SJCRH30 (cell line): ENCODE results near the gene KRTAP4-5. TPM values are rescaled to one million over a fixed set of nuclear protein-coding genes. Genes with fewer than 3 reads are reported as not detected.
"Not testable (repeated sequence)": the region's sequence is repeated elsewhere in the genome, so short reads cannot be mapped to it uniquely, and the experiment has no call there.

ENCODE experiments used
- DNase-seq, 2 experiments: peaks; one replicate each; pipeline ENCODE4 v3.0.0-alpha.2; 2015 to 2020
- H3K27ac ChIP-seq: fragments of 250-450 bp; sonication (Bioruptor Pico); 2 replicates; pipeline ENCODE4 v1.5.1; 2020; ENCODE audit warnings: mild to moderate bottlenecking, moderate library complexity
- H3K27me3 ChIP-seq: fragments of 250-450 bp; sonication (Bioruptor Pico); 2 replicates; pipeline ENCODE4 v1.5.1; 2020; ENCODE audit warnings: mild to moderate bottlenecking, moderate library complexity
- H3K36me3 ChIP-seq: fragments of 250-450 bp; sonication (Bioruptor Pico); 2 replicates; pipeline ENCODE4 v1.5.1; 2020; ENCODE audit warnings: mild to moderate bottlenecking, moderate library complexity
- H3K4me1 ChIP-seq: fragments of 250-450 bp; sonication (Bioruptor Pico); 2 replicates; pipeline ENCODE4 v1.5.1; 2020; ENCODE audit warnings: mild to moderate bottlenecking, moderate library complexity
- H3K4me3 ChIP-seq: fragments of 250-450 bp; sonication (Bioruptor Pico); 2 replicates; pipeline ENCODE4 v1.5.1; 2020; ENCODE audit warnings: mild to moderate bottlenecking, moderate library complexity
- H3K9me3 ChIP-seq: fragments of 250-450 bp; sonication (Bioruptor Pico); replicated peaks from 2 replicates; pipeline ENCODE4 v1.5.1; 2020; ENCODE audit warnings: mild to moderate bottlenecking, moderate library complexity
- total RNA-seq: library from RNA; depleted of rRNA; stranded (reverse); fragments of >200 nt; shearing (Covaris generic); gene quantifications from 2 replicates; pipeline ENCODE4 v1.2.3, GENCODE V29; 2014; rRNA removed

Gene KRTAP4-5
- total RNA-seq, 1 experiment from 2014 or later, result not detected

GRCh38 chr17:41105347-41105746, 44.3 kb downstream of the KRTAP4-5 start, which contains the start of gene KRTAP4-9:
KRTAP4-9 (plus strand) TSS chr17:41105389; CDS start chr17:41105389, 0 bp downstream.
- H3K9me3 ChIP-seq, H3K27me3 ChIP-seq, H3K4me1 ChIP-seq, H3K36me3 ChIP-seq, H3K4me3 ChIP-seq: not testable (repeated sequence)
- peak; percentile 64 to 72 for DNase-seq
- H3K27ac ChIP-seq, result peak within 1 kb of the TSS; percentile 31; the same call in 1 of the 2 replicates

DNA sequence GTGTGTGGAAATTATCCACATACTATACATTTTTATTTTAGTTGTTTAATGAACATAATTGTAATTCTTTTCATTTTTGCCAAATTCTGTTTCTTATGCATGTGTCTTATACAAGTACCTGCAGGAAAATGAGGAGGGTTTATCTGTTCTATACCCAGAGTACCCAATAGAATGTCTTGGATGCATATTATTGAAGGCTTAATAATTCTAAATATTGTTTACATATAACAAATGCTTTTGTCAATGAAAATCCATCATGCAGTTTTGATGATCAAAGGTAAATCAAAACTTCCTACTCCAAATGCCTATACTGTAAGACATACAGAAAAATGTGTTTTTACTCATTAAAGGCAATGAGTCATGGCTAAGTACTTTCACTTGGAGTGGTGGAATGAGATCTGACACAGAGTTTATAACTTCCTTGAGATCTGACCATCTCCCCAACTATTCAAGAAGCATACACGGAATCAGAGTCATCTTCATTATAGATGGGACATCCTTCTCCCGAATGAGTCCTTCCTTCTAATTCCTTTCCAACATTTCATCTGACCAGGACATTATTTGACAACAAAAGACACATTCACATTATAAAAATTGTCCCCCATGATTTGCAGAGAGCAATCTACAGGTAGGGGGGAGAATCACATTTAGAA, 45.1 kb downstream of the KRTAP4-5 start:
- not testable (repeated sequence) for H3K4me3 ChIP-seq, H3K27ac ChIP-seq, H3K36me3 ChIP-seq, DNase-seq, H3K4me1 ChIP-seq, H3K27me3 ChIP-seq, H3K9me3 ChIP-seq

DNA sequence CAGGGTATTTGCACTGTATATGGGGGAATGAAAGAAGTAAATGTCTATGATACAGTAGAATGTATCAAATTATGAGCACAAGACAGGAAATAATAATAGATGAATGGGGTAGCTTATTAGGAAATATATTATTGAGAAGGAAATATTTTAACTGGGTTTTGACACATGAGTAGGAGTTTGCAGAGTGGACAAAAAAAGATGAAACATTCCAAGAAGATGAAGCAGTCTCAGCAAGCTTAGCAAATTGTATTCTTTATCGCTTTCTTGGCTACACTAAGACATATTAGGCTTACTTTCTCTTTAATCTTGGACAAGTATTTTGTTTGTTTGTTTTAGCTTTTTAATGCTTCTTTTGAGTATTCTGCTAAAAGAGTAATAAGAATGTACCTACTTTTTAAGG, 45.7 kb downstream of the KRTAP4-5 start:
- no peak for DNase-seq
- H3K4me1 ChIP-seq, result 0 out of 2 replicates have a peak, but pooled peaks cover 2% of the 10 kb centered on the region
- 0 out of 2 replicates have a peak, but pooled peaks cover 3% of the 10 kb centered on the region for H3K9me3 ChIP-seq
- H3K27me3 ChIP-seq, result no peaks in the 10 kb centered on the region
- H3K27ac ChIP-seq, result no peak overlapping the region
- H3K4me3 ChIP-seq, result no peak overlapping the region
- H3K36me3 ChIP-seq, result no peaks in the 10 kb centered on the region

DNA sequence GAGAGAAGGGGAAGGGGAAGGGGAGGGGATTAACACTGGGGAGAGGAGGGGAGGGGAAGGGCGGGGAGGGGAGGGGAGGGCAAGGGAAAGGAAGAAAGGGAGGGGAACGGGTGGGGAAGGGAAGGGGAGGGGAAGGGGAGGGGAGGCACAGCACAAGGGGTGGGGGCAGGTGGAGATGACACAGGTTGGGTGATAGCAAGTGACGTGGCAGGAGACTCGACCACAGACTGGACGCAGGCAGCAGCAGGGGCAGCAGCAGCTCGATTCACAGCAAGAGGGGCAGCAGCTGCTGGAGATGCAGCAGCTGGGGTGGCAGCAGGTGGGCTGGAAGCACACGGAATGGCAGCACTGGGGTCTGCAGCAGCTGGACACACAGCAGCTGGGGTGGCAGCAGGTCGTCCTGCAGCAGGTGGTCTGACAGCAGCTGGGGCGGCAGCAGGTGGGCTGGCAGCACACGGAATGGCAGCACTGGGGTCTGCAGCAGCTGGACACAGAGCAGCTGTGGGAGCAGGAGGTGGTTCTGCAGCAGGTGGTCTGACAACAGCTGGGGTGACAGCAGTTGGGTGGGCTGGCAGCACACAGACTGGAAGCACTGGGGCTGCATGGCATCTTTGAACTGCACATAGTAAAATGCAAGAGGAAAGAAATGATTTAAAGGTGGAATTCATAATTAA, 47.9 kb downstream of the KRTAP4-5 start, which contains the start of gene KRTAP4-16:
KRTAP4-16 (minus strand) TSS at position 624 of the 674 bp plus-strand sequence; CDS start at position 624, 0 bp downstream.
- Histone ChIP-seq H3K4me3 (no peak within 1 kb of the TSS), H3K4me1 (0 out of 2 replicates have a peak, but pooled peaks cover 2% of the 10 kb centered on the region), H3K36me3 (no peaks in the 10 kb centered on the region), H3K27ac (no peak within 1 kb of the TSS), H3K27me3 (no peaks in the 10 kb centered on the region), H3K9me3 (0 out of 2 replicates have a peak, but pooled peaks cover 3% of the 10 kb centered on the region)
- DNase-seq, result peak; percentile 85 to 86

DNA sequence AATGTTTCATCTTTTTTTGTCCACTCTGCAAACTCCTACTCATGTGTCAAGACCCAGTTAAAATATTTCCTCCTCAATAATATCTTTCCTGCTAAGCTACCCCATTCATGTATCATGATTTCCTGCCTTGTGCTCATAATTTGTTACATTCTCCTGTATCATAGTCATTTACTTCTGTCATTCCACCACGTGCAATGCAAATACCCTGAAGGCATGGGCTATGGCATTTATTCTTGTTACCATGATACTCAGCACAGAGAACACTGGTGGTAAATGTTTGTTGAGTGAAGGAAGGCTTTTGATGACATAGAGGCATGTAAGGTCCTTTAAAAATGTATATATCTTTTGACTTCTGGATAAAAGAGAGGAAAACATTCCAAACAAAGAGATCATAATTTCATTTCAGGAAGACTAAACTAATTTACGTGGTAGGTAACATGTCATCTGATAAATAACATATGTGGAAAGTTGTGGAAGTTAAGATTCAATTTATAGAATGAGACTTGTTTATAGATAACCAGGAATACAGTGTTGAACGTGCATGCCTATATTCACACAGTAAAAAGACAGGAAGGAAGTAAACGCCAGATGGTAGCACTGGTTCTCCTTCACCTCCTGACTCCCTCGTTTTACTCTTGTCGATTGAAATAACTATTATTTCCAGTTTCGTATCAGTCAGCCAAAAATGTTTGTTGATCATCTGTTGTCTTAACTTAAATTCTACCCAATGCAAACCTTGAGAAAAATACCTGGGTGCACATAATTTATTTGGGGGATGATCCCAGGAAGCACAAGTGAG, 49.7 kb downstream of the KRTAP4-5 start:
- not testable (repeated sequence) for H3K4me1 ChIP-seq, H3K4me3 ChIP-seq, H3K9me3 ChIP-seq, H3K27ac ChIP-seq, DNase-seq, H3K27me3 ChIP-seq, H3K36me3 ChIP-seq

Other genes starting within 250 kb of the KRTAP4-5 start
- not detected in 2 replicates for gene KRT23, start 212.2 kb downstream of the KRTAP4-5 start, total RNA-seq
- gene KRT39, start 182.9 kb downstream of the KRTAP4-5 start, total RNA-seq, result not detected in 2 replicates
- not detected in 2 replicates for gene KRT40, start 165.5 kb downstream of the KRTAP4-5 start, total RNA-seq
- gene KRTAP3-3, start 155.7 kb downstream of the KRTAP4-5 start, total RNA-seq, result not detected in 2 replicates
- not detected in 2 replicates for gene KRTAP3-2, start 149.9 kb downstream of the KRTAP4-5 start, total RNA-seq
- gene KRTAP3-1, start 140.7 kb downstream of the KRTAP4-5 start, total RNA-seq, result not detected in 2 replicates
- not detected in 2 replicates for gene KRTAP1-5, start 122.6 kb downstream of the KRTAP4-5 start, total RNA-seq
- gene KRTAP1-4, start 119.6 kb downstream of the KRTAP4-5 start, total RNA-seq, result not detected in 2 replicates
- not detected in 2 replicates for gene KRTAP1-3, start 115.0 kb downstream of the KRTAP4-5 start, total RNA-seq
- gene KRTAP1-1, start 108.4 kb downstream of the KRTAP4-5 start, total RNA-seq, result not detected in 2 replicates
- gene KRTAP2-1, start 102.5 kb downstream of the KRTAP4-5 start, total RNA-seq, result not detected in 2 replicates
- not detected in 2 replicates for gene KRTAP2-2, start 94.6 kb downstream of the KRTAP4-5 start, total RNA-seq
- not detected in 2 replicates for gene KRTAP2-3, start 89.7 kb downstream of the KRTAP4-5 start, total RNA-seq
- not detected in 2 replicates for gene KRTAP2-4, start 83.9 kb downstream of the KRTAP4-5 start, total RNA-seq
- 0.18 TPM in 1 of 2 replicates, not detected in the other for gene KRTAP4-7, start 65.7 kb downstream of the KRTAP4-5 start, total RNA-seq
- gene KRTAP4-8, start 51.7 kb downstream of the KRTAP4-5 start, total RNA-seq, result not detected in 2 replicates
- not detected in 2 replicates for gene KRTAP4-16, start 47.6 kb downstream of the KRTAP4-5 start, total RNA-seq
- gene KRTAP4-9, start 44.4 kb downstream of the KRTAP4-5 start, total RNA-seq, result not detected in 2 replicates
- not detected in 2 replicates for gene KRTAP4-11, start 31.5 kb downstream of the KRTAP4-5 start, total RNA-seq
- 0.22 TPM in 1 of 2 replicates, not detected in the other for gene KRTAP4-12, start 25.6 kb downstream of the KRTAP4-5 start, total RNA-seq
- gene KRTAP4-6, start 9.3 kb downstream of the KRTAP4-5 start, total RNA-seq, result not detected in 2 replicates
- gene KRTAP4-4, start 10.9 kb upstream of the KRTAP4-5 start, total RNA-seq, result not detected in 2 replicates
- gene KRTAP4-3, start 18.4 kb upstream of the KRTAP4-5 start, total RNA-seq, result not detected in 2 replicates
- 0.14 TPM in 1 of 2 replicates, not detected in the other for gene KRTAP4-2, start 28.4 kb upstream of the KRTAP4-5 start, total RNA-seq
- gene KRTAP4-1, start 35.1 kb upstream of the KRTAP4-5 start, total RNA-seq, result not detected in 2 replicates
- gene KRTAP9-1, start 40.1 kb upstream of the KRTAP4-5 start, total RNA-seq, result not detected in 2 replicates
- not detected in 2 replicates for gene KRTAP9-2, start 76.8 kb upstream of the KRTAP4-5 start, total RNA-seq
- gene KRTAP9-3, start 82.6 kb upstream of the KRTAP4-5 start, total RNA-seq, result not detected in 2 replicates
- not detected in 2 replicates for gene KRTAP9-8, start 88.2 kb upstream of the KRTAP4-5 start, total RNA-seq
- 0.10 TPM in 1 of 2 replicates, not detected in the other for gene KRTAP9-4, start 99.9 kb upstream of the KRTAP4-5 start, total RNA-seq
- not detected in 2 replicates for gene KRTAP9-9, start 105.6 kb upstream of the KRTAP4-5 start, total RNA-seq
- not detected in 2 replicates for gene KRTAP9-6, start 115.6 kb upstream of the KRTAP4-5 start, total RNA-seq
- not detected in 2 replicates for gene KRTAP9-7, start 125.9 kb upstream of the KRTAP4-5 start, total RNA-seq
- not detected in 2 replicates for gene KRTAP29-1, start 153.0 kb upstream of the KRTAP4-5 start, total RNA-seq
- gene KRTAP16-1, start 159.5 kb upstream of the KRTAP4-5 start, total RNA-seq, result not detected in 2 replicates
- not detected in 2 replicates for gene KRTAP17-1, start 165.9 kb upstream of the KRTAP4-5 start, total RNA-seq
- gene KRT33A, start 201.0 kb upstream of the KRTAP4-5 start, total RNA-seq, result not detected in 2 replicates
- not detected in 2 replicates for gene KRT33B, start 220.0 kb upstream of the KRTAP4-5 start, total RNA-seq
- gene KRT34, start 232.5 kb upstream of the KRTAP4-5 start, total RNA-seq, result 0.08 TPM in 1 of 2 replicates, not detected in the other
- gene KRT31, start 247.8 kb upstream of the KRTAP4-5 start, total RNA-seq, result 0.08 TPM in 1 of 2 replicates, not detected in the other